Mucosa of descending colon (tissue), 3 donors: ENCODE data around the gene C16orf82. TPM values are rescaled to one million over a fixed set of nuclear protein-coding genes. Genes with fewer than 3 reads are reported as not detected.
A peak's percentile ranks its signal among the peaks of the same experiment; 100 is the strongest.

Experiments
- ATAC-seq: fragments of 200-7000 bp; cut with Tn5 transposase; one replicate; pipeline ENCODE4 v1.9.1; 2020; ENCODE audit warnings: mild to moderate bottlenecking, moderate library complexity
- DNase-seq, 3 donors: peaks; one replicate each; pipeline ENCODE4 v3.0.0-alpha.2; 2020
- H3K36me3 ChIP-seq: fragments of 200-600 bp; one replicate; pipeline ENCODE4 v1.8.0; 2021; ENCODE audit warnings: low read depth, mild to moderate bottlenecking
- H3K4me1 ChIP-seq: fragments of 200-600 bp; one replicate; pipeline ENCODE4 v1.8.0; 2021; ENCODE audit warnings: low read depth, mild to moderate bottlenecking
- H3K4me3 ChIP-seq: fragments of 200-600 bp; one replicate; pipeline ENCODE4 v1.8.0; 2021; ENCODE audit warnings: mild to moderate bottlenecking
- H3K9me3 ChIP-seq: fragments of 200-600 bp; one replicate; pipeline ENCODE4 v1.8.0; 2021; ENCODE audit warnings: mild to moderate bottlenecking
- intact Hi-C, 2 donors: fragments of 100-400 bp; cut with DNase I in 1 of 2; cut with micrococcal nuclease in 1 of 2; formaldehyde crosslinking; loops; one replicate each; pipeline versions ENCODE4 v1.11.0 to v1.11.1; 2022; cut with DNase I, micrococcal nuclease
- total RNA-seq, 3 donors: library from RNA; stranded (reverse); fragmentation: NEBNext Ultra II Directional in 2 of 3; extraction: Animal tissue kit (Norgen Biotek cat#: 25700) in 2 of 3; gene quantifications; one replicate each; pipeline versions ENCODE4 v1.2.1 to v1.2.4, GENCODE V29; 2021 to 2023
- TF ChIP-seq, protein P1 (sequence below): fragments of 200-600 bp; IDR thresholded peaks from one replicate; pipeline ENCODE4 v1.8.0; 2022; ENCODE audit warnings: antibody characterized with exemption, mild to moderate bottlenecking
- donor health status: DM: no; HTN: no; CAD: no; lungs with moderate emphysema.
- donor health status: DM: no; HTN: no; CAD: no.
- donor health status: DM: no; HTN: yes; CAD: no.

C16orf82 gene
- total RNA-seq, 3 donors from 2014 or later, result not detected

DNA sequence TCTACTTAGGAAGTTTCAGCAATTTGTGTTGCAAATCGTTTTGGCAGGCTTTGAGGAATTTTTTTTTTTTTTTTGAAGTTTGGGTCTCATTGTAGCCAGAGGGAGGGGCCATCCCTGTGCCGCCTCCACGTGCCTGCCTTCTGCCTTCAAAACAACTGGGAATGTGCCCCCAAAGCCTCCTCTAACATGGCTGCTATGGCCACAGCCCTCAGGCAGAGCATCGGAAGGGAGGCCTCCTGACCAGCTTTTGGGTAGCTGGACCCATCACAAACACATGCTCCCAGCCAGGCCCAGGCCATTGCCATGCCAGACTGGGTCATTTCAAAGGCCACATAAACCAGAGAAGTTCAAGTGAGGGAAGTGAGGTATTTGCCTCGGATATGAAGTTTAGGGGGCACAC is 21.5 kb downstream of the C16orf82 start:
- DNase-seq (no peak), ATAC-seq (no peak)
- TF ChIP-seq, protein P1, sequence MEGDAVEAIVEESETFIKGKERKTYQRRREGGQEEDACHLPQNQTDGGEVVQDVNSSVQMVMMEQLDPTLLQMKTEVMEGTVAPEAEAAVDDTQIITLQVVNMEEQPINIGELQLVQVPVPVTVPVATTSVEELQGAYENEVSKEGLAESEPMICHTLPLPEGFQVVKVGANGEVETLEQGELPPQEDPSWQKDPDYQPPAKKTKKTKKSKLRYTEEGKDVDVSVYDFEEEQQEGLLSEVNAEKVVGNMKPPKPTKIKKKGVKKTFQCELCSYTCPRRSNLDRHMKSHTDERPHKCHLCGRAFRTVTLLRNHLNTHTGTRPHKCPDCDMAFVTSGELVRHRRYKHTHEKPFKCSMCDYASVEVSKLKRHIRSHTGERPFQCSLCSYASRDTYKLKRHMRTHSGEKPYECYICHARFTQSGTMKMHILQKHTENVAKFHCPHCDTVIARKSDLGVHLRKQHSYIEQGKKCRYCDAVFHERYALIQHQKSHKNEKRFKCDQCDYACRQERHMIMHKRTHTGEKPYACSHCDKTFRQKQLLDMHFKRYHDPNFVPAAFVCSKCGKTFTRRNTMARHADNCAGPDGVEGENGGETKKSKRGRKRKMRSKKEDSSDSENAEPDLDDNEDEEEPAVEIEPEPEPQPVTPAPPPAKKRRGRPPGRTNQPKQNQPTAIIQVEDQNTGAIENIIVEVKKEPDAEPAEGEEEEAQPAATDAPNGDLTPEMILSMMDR, result no peak
- H3K4me1 ChIP-seq, result no peaks in the 10 kb centered on the region
- no peaks in the 10 kb centered on the region for H3K9me3 ChIP-seq
- no peak overlapping the region for H3K4me3 ChIP-seq
- intact Hi-C loops, result no loop called here
- H3K36me3 ChIP-seq, result no peaks in the 10 kb centered on the region

DNA sequence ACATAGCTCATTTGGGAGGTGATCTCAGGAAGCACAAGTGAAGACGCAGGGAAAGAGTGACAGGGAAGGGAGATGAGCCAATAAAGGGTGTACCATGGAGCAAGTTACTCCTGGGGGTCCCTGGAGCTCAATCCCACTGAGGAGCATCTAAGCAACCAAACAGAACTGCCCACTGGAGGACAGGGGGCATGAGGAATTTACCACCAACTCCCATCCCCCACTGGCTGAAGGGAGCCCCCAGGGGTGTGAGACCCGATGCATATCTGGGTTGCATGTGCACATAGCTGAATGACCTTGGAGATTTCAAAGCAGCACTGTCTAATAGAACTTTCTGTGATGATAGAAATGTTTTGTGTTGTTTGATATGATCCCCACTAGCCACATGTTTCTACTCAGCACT is 29.6 kb downstream of the C16orf82 start:
- Histone ChIP-seq H3K36me3 (no peaks in the 10 kb centered on the region), H3K4me3 (no peak overlapping the region), H3K4me1 (no peaks in the 10 kb centered on the region), H3K9me3 (no peaks in the 10 kb centered on the region)
- ATAC-seq (no peak), DNase-seq (no peak)
- TF ChIP-seq, protein P1, result no peak
- intact Hi-C loops, result no loop called here

DNA sequence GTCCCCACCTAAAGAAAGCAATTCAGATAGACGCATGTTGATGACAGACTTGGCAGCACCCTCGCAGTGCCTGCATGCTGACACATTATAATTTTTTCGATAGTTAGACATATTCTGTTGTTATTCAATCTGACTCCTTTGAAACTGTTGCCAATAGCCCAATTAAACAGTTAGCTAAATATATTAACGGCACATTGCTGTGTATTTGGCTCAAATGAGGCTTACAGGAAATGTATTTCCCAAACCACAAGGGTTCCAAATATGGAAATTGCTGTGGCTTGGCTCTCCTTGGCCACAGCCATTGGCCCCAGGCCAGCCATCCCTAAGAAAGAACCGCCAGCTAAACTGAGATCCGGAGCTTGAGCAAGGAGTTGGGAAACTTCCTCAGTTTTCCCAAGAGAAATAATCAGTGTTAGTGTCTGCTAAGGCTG is 31.1 kb downstream of the C16orf82 start:
- H3K36me3 ChIP-seq, result no peaks in the 10 kb centered on the region
- H3K9me3 ChIP-seq, result no peaks in the 10 kb centered on the region
- H3K4me3 ChIP-seq, result no peak overlapping the region
- no peak for ATAC-seq
- no peak for DNase-seq
- intact Hi-C loops, result no loop called here
- H3K4me1 ChIP-seq, result no peaks in the 10 kb centered on the region
- TF ChIP-seq, protein P1, result no peak

DNA sequence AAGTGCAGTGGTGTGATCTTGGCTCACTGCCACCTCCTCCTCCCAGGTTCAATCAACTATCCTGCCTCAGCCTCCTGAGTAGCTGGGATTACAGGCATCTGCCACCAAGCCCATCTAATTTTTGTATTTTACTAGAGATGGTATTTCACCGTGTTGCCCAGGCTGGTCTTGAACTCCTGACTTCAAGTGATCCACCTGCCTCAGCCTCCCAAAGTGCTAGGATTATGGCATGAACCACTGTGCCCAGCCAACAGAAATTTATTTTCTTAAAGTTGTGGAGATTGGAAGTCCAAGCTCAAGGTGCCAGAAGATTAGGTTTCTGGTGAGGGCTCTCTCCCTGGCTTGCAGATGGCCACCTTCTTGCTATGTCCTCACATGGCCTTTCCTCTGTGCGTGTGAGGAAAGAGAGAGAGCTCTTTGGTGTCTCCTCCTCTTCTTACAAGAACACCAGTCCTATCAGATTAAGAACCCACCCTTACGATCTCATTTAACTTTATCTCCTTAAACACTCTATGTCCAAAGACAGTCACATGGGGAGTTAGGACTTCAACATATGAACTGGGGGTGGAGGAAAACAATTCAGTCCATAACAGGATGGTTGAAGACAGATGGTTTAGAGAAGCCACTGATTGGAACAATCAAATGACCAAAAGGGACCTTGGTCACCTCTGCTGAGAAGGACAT is 31.8 kb downstream of the C16orf82 start:
- ATAC-seq, result no peak
- Histone ChIP-seq H3K4me3 (no peak overlapping the region), H3K9me3 (no peaks in the 10 kb centered on the region), H3K36me3 (no peaks in the 10 kb centered on the region), H3K4me1 (no peaks in the 10 kb centered on the region)
- no peak for DNase-seq
- intact Hi-C loops, result no loop called here
- TF ChIP-seq, protein P1, result no peak

DNA sequence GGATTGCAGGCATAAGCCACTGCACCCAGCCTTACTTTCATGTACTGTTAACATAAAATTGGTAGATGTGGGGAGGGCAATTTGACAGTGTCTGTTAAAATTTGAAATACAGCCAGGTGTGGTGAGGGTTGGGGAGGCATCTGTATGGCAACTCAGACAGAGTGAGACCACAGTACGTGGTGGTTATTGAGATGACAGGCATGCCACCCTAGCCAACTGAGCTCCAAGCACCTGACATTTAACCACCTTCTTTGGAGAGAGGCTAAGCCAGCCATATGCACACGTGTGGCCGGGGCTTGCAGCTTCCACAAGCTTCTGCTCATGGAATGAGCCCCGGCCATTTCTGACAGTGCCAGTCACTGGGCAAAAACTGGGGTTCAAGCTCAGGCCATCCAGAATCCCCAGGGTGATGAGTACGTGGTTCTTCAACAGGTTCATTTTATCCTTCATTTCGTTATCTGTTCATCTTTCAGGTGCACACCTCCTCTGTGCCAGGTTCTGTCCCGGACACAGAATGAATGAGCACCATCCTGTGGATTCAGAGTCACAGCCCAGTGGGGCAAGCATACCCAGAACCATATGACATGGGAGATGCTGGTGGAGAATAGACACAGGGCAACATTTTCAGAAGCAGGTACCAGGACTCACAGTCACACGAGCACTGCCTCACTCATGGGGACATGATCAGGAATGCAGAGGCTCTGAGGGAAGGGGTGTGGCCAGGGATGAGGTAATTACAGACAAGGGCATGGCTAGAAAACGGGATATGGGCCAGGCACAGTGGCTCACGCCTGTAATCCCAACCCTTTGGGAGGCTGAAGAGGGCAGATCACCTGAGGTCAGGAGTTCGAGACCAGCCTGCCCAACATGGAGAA is 36.2 kb downstream of the C16orf82 start:
- DNase-seq, result no peak
- Histone ChIP-seq H3K36me3 (no peaks in the 10 kb centered on the region), H3K4me3 (no peak overlapping the region), H3K4me1 (peaks cover 2% of the 10 kb centered on the region), H3K9me3 (no peaks in the 10 kb centered on the region)
- TF ChIP-seq, protein P1, result no peak
- ATAC-seq, result peak; percentile 18
- intact Hi-C loops, result no loop called here
